HG03196 (cell line): ENCODE data around the gene TMEM170B.

Experiments
- ATAC-seq: cut with Tn5 transposase; IDR thresholded peaks from one replicate; pipeline ENCODE4 v1.9.1; 2021; ENCODE audit not compliant: unreplicated experiment

Gene TMEM170B

GRCh38 chr6:11584244-11584643 lies 46.7 kb downstream of the TMEM170B start:
- ATAC-seq: no peak

- no peak for ATAC-seq
Observed at GRCh38 chr6:11585426-11586016, 48.0 kb downstream of the TMEM170B start.

- no peak for ATAC-seq
Observed at GRCh38 chr6:11586117-11586516, 48.6 kb downstream of the TMEM170B start.

GRCh38 chr6:11586536-11586935 lies 49.0 kb downstream of the TMEM170B start:
- ATAC-seq: no peak

GRCh38 chr6:11589261-11589660 lies 51.7 kb downstream of the TMEM170B start:
- no peak for ATAC-seq

GRCh38 chr6:11592294-11592906 lies 54.9 kb downstream of the TMEM170B start:
- ATAC-seq: no peak

GRCh38 chr6:11593096-11593495 lies 55.5 kb downstream of the TMEM170B start:
- no peak for ATAC-seq

- no peak for ATAC-seq
Observed at GRCh38 chr6:11595903-11596302, 58.4 kb downstream of the TMEM170B start.

- ATAC-seq: no peak
Observed at GRCh38 chr6:11596640-11597237, 59.2 kb downstream of the TMEM170B start.

- no peak for ATAC-seq
Observed at GRCh38 chr6:11598687-11599086, 61.1 kb downstream of the TMEM170B start.

- ATAC-seq: no peak
Observed at GRCh38 chr6:11600251-11600650, 62.7 kb downstream of the TMEM170B start.

- ATAC-seq: no peak
Observed at GRCh38 chr6:11601776-11602605, 64.4 kb downstream of the TMEM170B start.

- ATAC-seq: no peak
Observed at GRCh38 chr6:11604215-11604614, 66.7 kb downstream of the TMEM170B start.

GRCh38 chr6:11604836-11605506 lies 67.4 kb downstream of the TMEM170B start:
- ATAC-seq: no peak

- ATAC-seq: no peak
Observed at GRCh38 chr6:11605507-11605905, 68.0 kb downstream of the TMEM170B start.

- ATAC-seq: no peak
Observed at GRCh38 chr6:11606332-11606731, 68.8 kb downstream of the TMEM170B start.

GRCh38 chr6:11607383-11607782 lies 69.8 kb downstream of the TMEM170B start:
- ATAC-seq: no peak

GRCh38 chr6:11608600-11609323 lies 71.2 kb downstream of the TMEM170B start:
- no peak for ATAC-seq

- ATAC-seq: no peak
Observed at GRCh38 chr6:11609324-11610071, 71.9 kb downstream of the TMEM170B start.

- ATAC-seq: no peak
Observed at GRCh38 chr6:11613336-11613735, 75.8 kb downstream of the TMEM170B start.
